Activated B cell treated with CpG ODN at 0.5 μM for 24 hours (primary cell): ENCODE results near the gene ZNF8. TPM values are rescaled to one million over a fixed set of nuclear protein-coding genes. Genes with fewer than 3 reads are reported as not detected.

ENCODE experiments used
- ATAC-seq: fragments of 200-7000 bp; cut with Tn5 transposase; one replicate; pipeline ENCODE4 v1.10.0; 2021; ENCODE audit warnings: low read depth, mild to moderate bottlenecking, moderate library complexity
- CTCF ChIA-PET: fragments of 350-600 bp; sonication (Branson Sonifier 250); formaldehyde crosslinking; loops from one replicate; lab custom pipeline; 2021; ENCODE audit warnings: antibody characterized with exemption; lab: Charles Lee
- POLR2A ChIA-PET: fragments of 350-600 bp; sonication (Branson Sonifier 250); formaldehyde crosslinking; loops from one replicate; lab custom pipeline; 2021; ENCODE audit warnings: antibody characterized with exemption; lab: Charles Lee
- DNase-seq: peaks from one replicate; pipeline ENCODE4 v3.0.0; 2022
- H3K27ac Mint-ChIP-seq: one replicate; pipeline ENCODE4 v1.8.0; 2020; ENCODE audit warnings: mixed read lengths
- H3K27me3 Mint-ChIP-seq: one replicate; pipeline ENCODE4 v1.8.0; 2021; ENCODE audit warnings: mixed read lengths
- H3K36me3 Mint-ChIP-seq: one replicate; pipeline ENCODE4 v1.8.0; 2021; ENCODE audit warnings: low read depth, mixed read lengths
- H3K4me1 Mint-ChIP-seq: one replicate; pipeline ENCODE4 v1.8.0; 2021; ENCODE audit warnings: mixed read lengths
- H3K4me3 Mint-ChIP-seq: one replicate; pipeline ENCODE4 v1.8.0; 2020; ENCODE audit warnings: mild to moderate bottlenecking, mixed read lengths
- H3K9me3 Mint-ChIP-seq: one replicate; pipeline ENCODE4 v1.8.0; 2020; ENCODE audit warnings: mixed read lengths
- CTCF ChIP-seq: fragments of 200-600 bp; IDR thresholded peaks from one replicate; pipeline ENCODE4 v1.8.0; 2022; ENCODE audit warnings: antibody characterized with exemption, mild to moderate bottlenecking
- intact Hi-C: fragments of 100-400 bp; cut with micrococcal nuclease; formaldehyde crosslinking; loops from one replicate; pipeline ENCODE4 v1.15.1; 2024
- total RNA-seq: library from RNA; stranded (reverse); gene quantifications from 2 replicates; pipeline ENCODE4 v1.2.3, GENCODE V29; 2022

The ZNF8 gene
- total RNA-seq = 4.7 and 5.3 TPM in 2 replicates

DNA sequence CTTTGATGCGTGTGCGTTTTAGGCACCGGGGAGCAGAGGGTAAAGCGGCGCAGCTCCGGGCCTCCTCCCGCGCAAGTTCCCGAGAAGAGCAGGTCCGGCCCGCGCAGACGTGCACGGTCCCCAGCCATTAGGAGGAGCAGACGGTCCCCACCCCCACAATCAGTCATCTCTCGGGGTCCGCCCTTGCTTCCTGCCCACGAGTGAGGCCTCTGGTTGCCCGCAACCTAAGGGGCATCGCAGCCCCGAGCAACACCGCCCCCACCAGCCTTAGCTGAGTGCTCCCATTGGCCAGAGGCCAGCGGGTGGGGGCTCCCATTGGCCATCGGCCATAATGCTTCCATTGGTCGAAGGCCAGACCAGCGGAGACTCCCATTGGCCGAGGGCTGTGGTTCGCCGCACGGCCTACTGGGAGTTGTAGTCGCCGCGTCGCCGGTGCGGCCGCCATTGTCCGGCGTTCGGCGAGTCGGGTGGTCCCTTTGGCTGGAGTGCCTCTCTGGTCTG lies at the start of gene ZNF8:
TSS of gene ZNF8 (plus strand) at position 415 of the 501 bp plus-strand sequence. CDS start 127 bp downstream, outside the sequence.
- DNase-seq = peak; percentile 88
- H3K27me3 Mint-ChIP-seq = no peaks in the 10 kb centered on the region
- peaks cover 44% of the 10 kb centered on the region for H3K4me1 Mint-ChIP-seq
- no peak for TF ChIP-seq CTCF
- H3K27ac Mint-ChIP-seq = peak within 1 kb of the TSS; percentile 95
- H3K9me3 Mint-ChIP-seq = peaks cover 8% of the 10 kb centered on the region
- peak within 1 kb of the TSS; percentile 91 for H3K4me3 Mint-ChIP-seq
- ChIA-PET POLR2A (interaction anchor here (1.0 to 3.4 kb wide), 14 partner anchors 9 to 569 kb away, joined by 3 to 17 read pairs (median 4); partner anchors contain the start of genes ERVK3-1, ZBTB45, ZNF154 and ZNF274), CTCF (no interaction called here)
- H3K36me3 Mint-ChIP-seq = peaks cover 28% of the 10 kb centered on the region
- peak; percentile 98 for ATAC-seq
- intact Hi-C loops = loop anchor here (1.0 to 5.0 kb wide), 11 partner anchors 27 to 331 kb away; partner anchors contain the start of genes ERVK3-1, MZF1, ZNF256 and ZNF274

- ChIA-PET CTCF (no interaction called here), POLR2A (interaction anchor here (0.6 to 2.6 kb wide), 6 partner anchors 46 to 522 kb away, joined by 3 to 17 read pairs (median 4); partner anchors contain the start of genes TRIM28, ZNF274, ZNF497 and ZNF606)
- intact Hi-C loops = loop anchor here (2.0 to 5.0 kb wide), 3 partner anchors 46 to 288 kb away; partner anchors contain the start of genes ZBTB45, ZNF274 and ZNF8
- Mint-ChIP-seq H3K4me1 (peaks cover 23% of the 10 kb centered on the region), H3K4me3 (peak overlapping the region; percentile 97), H3K27me3 (no peaks in the 10 kb centered on the region), H3K9me3 (peaks cover 13% of the 10 kb centered on the region), H3K36me3 (peaks cover 54% of the 10 kb centered on the region), H3K27ac (peak overlapping the region; percentile 85)
- no peak for TF ChIP-seq CTCF
- DNase-seq (no peak), ATAC-seq (no peak)
These were observed 49.5 kb upstream of the ZNF8 start for GRCh38 chr19:58229255-58229639.

DNA sequence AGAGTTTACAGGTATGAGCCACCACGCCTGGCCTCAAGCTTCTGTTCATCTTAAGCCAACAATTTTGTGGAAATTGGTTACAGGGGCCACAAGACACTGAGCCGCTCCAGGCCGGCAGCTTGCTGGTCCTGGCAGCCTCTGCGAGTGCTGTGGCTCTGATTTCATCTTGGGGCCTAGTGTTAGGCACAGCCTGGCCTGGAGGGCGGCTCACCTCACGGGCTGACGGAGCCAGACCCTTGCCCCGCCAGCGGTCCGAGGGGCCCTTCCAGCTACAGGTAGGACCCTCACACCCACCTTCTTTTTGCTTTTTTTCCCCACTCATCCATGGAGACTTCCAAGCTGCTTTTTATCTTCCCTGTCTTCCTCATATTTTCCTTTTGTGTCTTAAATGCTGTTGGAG lies 41.4 kb upstream of the ZNF8 start:
- H3K27ac Mint-ChIP-seq = no peak overlapping the region
- H3K36me3 Mint-ChIP-seq = peaks cover 89% of the 10 kb centered on the region
- CTCF ChIA-PET = no interaction called here
- no peaks in the 10 kb centered on the region for H3K27me3 Mint-ChIP-seq
- no peak for DNase-seq
- ATAC-seq = no peak
- no peak for TF ChIP-seq CTCF
- no peak overlapping the region for H3K4me3 Mint-ChIP-seq
- POLR2A ChIA-PET = interaction anchor here (1.8 kb wide), 1 partner anchor 41 kb away, joined by 5 read pairs; the partner anchor contains the start of gene ZNF8
- peaks cover 19% of the 10 kb centered on the region for H3K9me3 Mint-ChIP-seq
- H3K4me1 Mint-ChIP-seq = no peaks in the 10 kb centered on the region
- intact Hi-C loops = no loop called here

DNA sequence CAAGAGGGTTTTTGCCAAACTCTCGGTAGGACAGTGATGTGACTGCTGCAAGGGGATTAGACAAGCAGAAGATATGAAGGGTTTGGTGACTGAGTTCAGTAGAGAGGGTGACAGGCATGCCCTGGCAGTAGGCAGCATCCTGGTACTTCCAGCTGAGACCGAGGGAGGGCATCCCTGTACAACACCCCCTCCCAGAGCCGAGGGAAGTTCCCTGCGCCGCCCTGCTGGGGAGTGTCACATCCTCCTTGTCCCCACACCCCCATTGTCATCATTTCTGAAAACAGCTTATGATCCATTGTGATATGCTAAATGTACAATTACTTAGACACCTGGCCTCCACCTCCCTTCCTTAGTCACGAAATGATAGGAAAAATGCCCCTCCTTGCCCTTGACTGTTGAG lies 35.4 kb upstream of the ZNF8 start:
- no peak for TF ChIP-seq CTCF
- intact Hi-C loops = no loop called here
- peaks cover 19% of the 10 kb centered on the region for H3K9me3 Mint-ChIP-seq
- CTCF ChIA-PET = no interaction called here
- ATAC-seq = no peak
- peaks cover 99% of the 10 kb centered on the region for H3K36me3 Mint-ChIP-seq
- H3K27ac Mint-ChIP-seq = no peak overlapping the region
- H3K27me3 Mint-ChIP-seq = no peaks in the 10 kb centered on the region
- no peak overlapping the region for H3K4me3 Mint-ChIP-seq
- POLR2A ChIA-PET = no interaction called here
- no peak for DNase-seq
- no peaks in the 10 kb centered on the region for H3K4me1 Mint-ChIP-seq

DNA sequence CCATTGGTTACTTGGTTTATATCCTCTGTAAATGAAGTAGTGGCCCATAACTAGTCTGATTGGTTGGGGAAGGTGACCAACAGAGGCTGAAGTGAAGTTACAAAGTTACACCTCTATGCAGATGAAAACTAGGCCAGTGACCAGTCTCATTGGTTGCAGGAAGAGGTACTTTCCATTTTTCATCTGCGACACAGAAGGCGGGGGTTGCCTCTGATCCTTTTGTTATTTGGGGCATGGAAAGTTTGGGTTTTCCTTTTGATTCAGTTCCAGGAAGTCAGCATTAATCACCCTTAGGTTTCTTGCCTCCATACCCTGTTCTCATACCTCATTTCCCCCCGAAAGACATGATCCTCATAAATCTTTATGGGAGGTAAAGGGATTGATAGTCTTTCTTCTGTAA lies 29.9 kb upstream of the ZNF8 start:
- POLR2A ChIA-PET = interaction anchor here (0.9 kb wide), 1 partner anchor 106 kb away, joined by 3 read pairs; no protein-coding TSS in a partner anchor
- Mint-ChIP-seq H3K36me3 (peaks cover 98% of the 10 kb centered on the region), H3K27me3 (no peaks in the 10 kb centered on the region), H3K4me3 (no peak overlapping the region), H3K27ac (no peak overlapping the region), H3K9me3 (peaks cover 30% of the 10 kb centered on the region), H3K4me1 (no peaks in the 10 kb centered on the region)
- ATAC-seq (no peak), DNase-seq (no peak)
- CTCF ChIA-PET = no interaction called here
- intact Hi-C loops = no loop called here
- TF ChIP-seq CTCF = no peak
